CD4-positive, alpha-beta T cell (primary cell): ENCODE measurements around the gene ARIH1. TPM values are rescaled to one million over a fixed set of nuclear protein-coding genes. Genes with fewer than 3 reads are reported as not detected.

Experiments used
- ATAC-seq: fragments of 200-7000 bp; cut with Tn5 transposase; one replicate; pipeline ENCODE4 v1.10.0; 2022; ENCODE audit warnings: mild to moderate bottlenecking; ENCODE audit not compliant: poor library complexity
- CTCF ChIA-PET: fragments of 350-600 bp; sonication (Branson Sonifier 250); formaldehyde crosslinking; loops from one replicate; lab custom pipeline; 2021; ENCODE audit warnings: antibody characterized with exemption, inconsistent platforms; lab: Charles Lee
- POLR2A ChIA-PET: fragments of 350-600 bp; sonication (Branson Sonifier 250); formaldehyde crosslinking; loops from one replicate; lab custom pipeline; 2021; ENCODE audit warnings: antibody characterized with exemption, inconsistent platforms; lab: Charles Lee
- DNase-seq, 14 experiments: peaks; one replicate each; pipeline ENCODE4 v3.0.0-alpha.2; 2013 to 2020; ENCODE audit warnings: mixed read lengths in 2 of 14
- H3K27ac ChIP-seq, 2 donors: one replicate each; pipeline versions ENCODE4 v1.5.1 to v1.7.0; 2013; ENCODE audit warnings: low read length in 2 of 2, low read depth in 1 of 2, mild to moderate bottlenecking in 1 of 2
- H3K27me3 ChIP-seq, 2 experiments: 1 replicate in 1 of 2; 2 replicates in 1 of 2; pipeline versions ENCODE4 v1.6.1 to v1.7.0; 2013; ENCODE audit warnings: low read length in 2 of 2, control low read depth in 1 of 2, mild to moderate bottlenecking in 1 of 2, moderate library complexity in 1 of 2; ENCODE audit not compliant: insufficient read depth in 2 of 2, control insufficient read depth in 1 of 2
- H3K36me3 ChIP-seq: one replicate; pipeline ENCODE4 v1.6.1; 2013; ENCODE audit warnings: low read length, control low read depth; ENCODE audit not compliant: insufficient read depth
- H3K4me1 ChIP-seq: one replicate; pipeline ENCODE4 v1.6.1; 2013; ENCODE audit warnings: low read length, control low read depth; ENCODE audit not compliant: insufficient read depth
- H3K4me3 ChIP-seq: one replicate; pipeline ENCODE4 v1.5.1; 2013; ENCODE audit warnings: mild to moderate bottlenecking, low read length, moderate library complexity
- H3K9me3 ChIP-seq, 2 experiments: 1 replicate in 1 of 2; 2 replicates in 1 of 2; pipeline versions ENCODE4 v1.6.1 to v1.7.0; 2013; ENCODE audit warnings: low read length in 2 of 2, mild to moderate bottlenecking in 2 of 2, control low read depth in 1 of 2, moderate library complexity in 1 of 2; ENCODE audit not compliant: control insufficient read depth in 1 of 2, insufficient read depth in 1 of 2
- H3K27ac Mint-ChIP-seq: one replicate; pipeline ENCODE4 v1.8.0; 2020; ENCODE audit warnings: mixed read lengths
- H3K27me3 Mint-ChIP-seq: one replicate; pipeline ENCODE4 v1.8.0; 2021; ENCODE audit warnings: mixed read lengths
- H3K36me3 Mint-ChIP-seq: one replicate; pipeline ENCODE4 v1.8.0; 2021; ENCODE audit warnings: low read depth, mixed read lengths
- H3K4me1 Mint-ChIP-seq: one replicate; pipeline ENCODE4 v1.8.0; 2021; ENCODE audit warnings: low read depth, mixed read lengths
- H3K4me3 Mint-ChIP-seq: one replicate; pipeline ENCODE4 v1.8.0; 2020; ENCODE audit warnings: mild to moderate bottlenecking, mixed read lengths
- H3K9me3 Mint-ChIP-seq: one replicate; pipeline ENCODE4 v1.8.0; 2020; ENCODE audit warnings: mixed read lengths
- CTCF ChIP-seq: fragments of 200-600 bp; IDR thresholded peaks from one replicate; pipeline ENCODE4 v1.8.0; 2022; ENCODE audit warnings: antibody characterized with exemption, mild to moderate bottlenecking
- intact Hi-C, 2 experiments: fragments of 100-400 bp; cut with DNase I in 1 of 2; cut with micrococcal nuclease in 1 of 2; formaldehyde crosslinking; loops; one replicate each; pipeline versions ENCODE4 v1.15.1 to v1.9.0; 2023 to 2025; cut with DNase I, micrococcal nuclease
- total RNA-seq, 174 experiments: library from RNA in 2 of 174; stranded (reverse) in 2 of 174; gene quantifications; one replicate each; pipeline ENCODE4 v1.2.3 and lab custom pipeline; 2021 to 2026

Gene ARIH1
- total RNA-seq, 2 experiments from 2014 or later = 281 to 283 TPM

- peaks cover 34% of the 10 kb centered on the region for H3K36me3 Mint-ChIP-seq
- no peak for ATAC-seq
- Histone ChIP-seq H3K27me3 (no peaks in the 10 kb centered on the region), H3K36me3 (peaks cover 16% of the 10 kb centered on the region), H3K27ac (no peak overlapping the region), H3K4me3 (no peak overlapping the region), H3K9me3 (no peaks in the 10 kb centered on the region), H3K4me1 (peaks cover 25% of the 10 kb centered on the region)
- no peak for TF ChIP-seq CTCF
- H3K4me1 Mint-ChIP-seq = peaks cover 96% of the 10 kb centered on the region
- intact Hi-C loops = loop anchor here in 1 of 2 experiments (5.0 kb wide), 1 partner anchor 36 kb away; no protein-coding TSS in a partner anchor
- peak overlapping the region; percentile 4 for H3K27ac Mint-ChIP-seq
- ChIA-PET CTCF (interaction anchor here (1.0 to 2.4 kb wide), 2 partner anchors 20 to 31 kb away, joined by 3 to 8 read pairs; no protein-coding TSS in a partner anchor), POLR2A (interaction anchor here (1.1 kb wide), 1 partner anchor 11 kb away, joined by 5 read pairs; no protein-coding TSS in a partner anchor)
- H3K4me3 Mint-ChIP-seq = peak overlapping the region; percentile 46
- no peaks in the 10 kb centered on the region for H3K9me3 Mint-ChIP-seq
- no peaks in the 10 kb centered on the region for H3K27me3 Mint-ChIP-seq
- no peak for DNase-seq
Measured at GRCh38 chr15:72493220-72493619, 19.1 kb downstream of the ARIH1 start.

GRCh38 chr15:72495007-72495406, 20.9 kb downstream of the ARIH1 start:
- no peak overlapping the region for H3K4me3 ChIP-seq
- peaks cover 16% of the 10 kb centered on the region for H3K4me1 ChIP-seq

GRCh38 chr15:72496783-72497182, 22.7 kb downstream of the ARIH1 start:
- ChIA-PET CTCF (interaction anchor here (1.0 kb wide), 1 partner anchor 8 kb away, joined by 3 read pairs; no protein-coding TSS in a partner anchor), POLR2A (no interaction called here)
- no peaks in the 10 kb centered on the region for H3K27me3 Mint-ChIP-seq
- H3K27me3 ChIP-seq = no peaks in the 10 kb centered on the region
- no peaks in the 10 kb centered on the region for H3K9me3 ChIP-seq
- no peak overlapping the region for H3K27ac ChIP-seq
- no peaks in the 10 kb centered on the region for H3K9me3 Mint-ChIP-seq
- ATAC-seq (no peak), DNase-seq (no peak)
- TF ChIP-seq CTCF = no peak
- H3K4me1 Mint-ChIP-seq = peaks cover 90% of the 10 kb centered on the region
- H3K4me3 Mint-ChIP-seq = peak overlapping the region; percentile 4
- peaks cover 44% of the 10 kb centered on the region for H3K36me3 Mint-ChIP-seq
- H3K36me3 ChIP-seq = peaks cover 19% of the 10 kb centered on the region
- no peak overlapping the region for H3K4me3 ChIP-seq
- no peak overlapping the region for H3K27ac Mint-ChIP-seq
- intact Hi-C loops = no loop called here
- H3K4me1 ChIP-seq = peaks cover 6% of the 10 kb centered on the region

More at GRCh38 chr15:72495007-72495406, 20.9 kb downstream of the ARIH1 start:
- no peaks in the 10 kb centered on the region for H3K27me3 ChIP-seq
- no peaks in the 10 kb centered on the region for H3K9me3 ChIP-seq
- peaks cover 19% of the 10 kb centered on the region for H3K36me3 ChIP-seq
- TF ChIP-seq CTCF = no peak
- Mint-ChIP-seq H3K4me3 (no peak overlapping the region), H3K4me1 (peaks cover 90% of the 10 kb centered on the region), H3K27me3 (no peaks in the 10 kb centered on the region), H3K27ac (no peak overlapping the region), H3K9me3 (no peaks in the 10 kb centered on the region), H3K36me3 (peaks cover 40% of the 10 kb centered on the region)
- ChIA-PET CTCF (interaction anchor here (0.6 to 0.9 kb wide), 2 partner anchors 20 to 68 kb away, joined by 3 read pairs; no protein-coding TSS in a partner anchor), POLR2A (interaction anchor here (1.4 kb wide), 1 partner anchor 22 kb away, joined by 6 read pairs; no protein-coding TSS in a partner anchor)
- no peak for DNase-seq
- no peak overlapping the region for H3K27ac ChIP-seq
- intact Hi-C loops = no loop called here
- no peak for ATAC-seq
